ENCODE results near the gene SMIM1.
A peak's percentile ranks its signal among the peaks of the same experiment; 100 is the strongest.

SMIM1 gene

GRCh38 chr1:3763351-3764125 lies 9.0 kb upstream of the SMIM1 start:
- no peak overlapping the region for H3K14ac ChIP-seq (ENCODE audit: low read length in 2 of 2)
- no peaks in the 10 kb centered on the region for H3K36me3 ChIP-seq (ENCODE audit: control insufficient read depth in 1 of 2, insufficient read depth in 2 of 2, low read depth in 1 of 2, low read length in 2 of 2)
- H2AK5ac ChIP-seq (ENCODE audit: low read length, severe bottlenecking) = no peak overlapping the region
- H3K23ac ChIP-seq (ENCODE audit: low read length in 2 of 2) = no peak overlapping the region
- no peak overlapping the region for H3K9ac ChIP-seq (ENCODE audit: low read length)
- H2BK12ac ChIP-seq (ENCODE audit: low read length in 2 of 2) = no peak overlapping the region
- H2BK5ac ChIP-seq (ENCODE audit: low read depth, low read length, poor library complexity, severe bottlenecking) = no peak overlapping the region
- H2AFZ ChIP-seq (ENCODE audit: low read depth, low read length) = no peak overlapping the region
- H3K79me1 ChIP-seq (replicated peaks; ENCODE audit: low read length, poor library complexity, severe bottlenecking) = no peaks in the 10 kb centered on the region
- H3K9me3 ChIP-seq (ENCODE audit: control insufficient read depth, low read length) = peaks cover 7% of the 10 kb centered on the region
- H3K4ac ChIP-seq (ENCODE audit: low read depth in 1 of 2, low read length in 2 of 2) = no peak overlapping the region
- H3K27me3 ChIP-seq (ENCODE audit: control insufficient read depth in 1 of 2, insufficient read depth in 1 of 2, low read length in 2 of 2) = peaks cover 5 to 59% of the 10 kb centered on the region in 2 experiments
- no peak overlapping the region for H3K18ac ChIP-seq (ENCODE audit: low read depth in 1 of 2, low read length in 2 of 2)
- peak overlapping the region; percentile 18 for H4K91ac ChIP-seq (ENCODE audit: low read length)
- peak overlapping the region; percentile 2 for H2BK15ac ChIP-seq (ENCODE audit: low read depth, poor library complexity, severe bottlenecking)
- no peak overlapping the region for H3K27ac ChIP-seq (ENCODE audit: low read length, poor library complexity, severe bottlenecking)
- H4K8ac ChIP-seq (ENCODE audit: low read length) = no peak overlapping the region
- H3K4me2 ChIP-seq (ENCODE audit: low read length, poor library complexity, severe bottlenecking) = no peak overlapping the region
- no peak overlapping the region for H2BK120ac ChIP-seq (ENCODE audit: low read depth, low read length)
- no peak overlapping the region for H3K4me3 ChIP-seq (ENCODE audit: insufficient read depth in 1 of 2, low read depth in 1 of 2, low read length in 2 of 2)
- no peaks in the 10 kb centered on the region for H3K4me1 ChIP-seq (ENCODE audit: control insufficient read depth, insufficient read depth, low read depth, low read length)
- WGBS = 91% methylated on average over 31 of the region's 31 CpGs
- DNase-seq = no peak

GRCh38 chr1:3767328-3767925 lies 5.1 kb upstream of the SMIM1 start:
- Histone ChIP-seq H2BK15ac (ENCODE audit: low read depth, poor library complexity, severe bottlenecking) (no peak overlapping the region), H3K9me3 (ENCODE audit: control insufficient read depth, low read length) (no peaks in the 10 kb centered on the region), H3K9ac (ENCODE audit: low read length) (no peak overlapping the region), H3K27ac (ENCODE audit: low read length, poor library complexity, severe bottlenecking) (no peak overlapping the region), H3K4me2 (ENCODE audit: low read length, poor library complexity, severe bottlenecking) (no peak overlapping the region), H3K4ac (ENCODE audit: low read depth in 1 of 2, low read length in 2 of 2) (no peak overlapping the region), H4K8ac (ENCODE audit: low read length) (no peak overlapping the region), H2BK12ac (ENCODE audit: low read length in 2 of 2) (no peak overlapping the region), H2AFZ (ENCODE audit: low read depth, low read length) (no peak overlapping the region), H2BK5ac (ENCODE audit: low read depth, low read length, poor library complexity, severe bottlenecking) (no peak overlapping the region), H3K18ac (ENCODE audit: low read depth in 1 of 2, low read length in 2 of 2) (no peak overlapping the region), H3K4me1 (ENCODE audit: control insufficient read depth, insufficient read depth, low read depth, low read length) (peaks cover 13% of the 10 kb centered on the region), H3K4me3 (ENCODE audit: insufficient read depth in 1 of 2, low read depth in 1 of 2, low read length in 2 of 2) (no peak overlapping the region), H3K79me1 (replicated peaks; ENCODE audit: low read length, poor library complexity, severe bottlenecking) (no peaks in the 10 kb centered on the region), H3K27me3 (ENCODE audit: control insufficient read depth in 1 of 2, insufficient read depth in 1 of 2, low read length in 2 of 2) (peaks cover 8 to 75% of the 10 kb centered on the region in 2 experiments), H3K36me3 (ENCODE audit: control insufficient read depth in 1 of 2, insufficient read depth in 2 of 2, low read depth in 1 of 2, low read length in 2 of 2) (no peaks in the 10 kb centered on the region), H2AK5ac (ENCODE audit: low read length, severe bottlenecking) (no peak overlapping the region), H3K23ac (ENCODE audit: low read length in 2 of 2) (no peak overlapping the region), H2BK120ac (ENCODE audit: low read depth, low read length) (no peak overlapping the region), H4K91ac (ENCODE audit: low read length) (peak overlapping the region; percentile 28), H3K14ac (ENCODE audit: low read length in 2 of 2) (no peak overlapping the region)
- no peak for DNase-seq
- 95% methylated on average over 17 of the region's 17 CpGs for WGBS

DNA sequence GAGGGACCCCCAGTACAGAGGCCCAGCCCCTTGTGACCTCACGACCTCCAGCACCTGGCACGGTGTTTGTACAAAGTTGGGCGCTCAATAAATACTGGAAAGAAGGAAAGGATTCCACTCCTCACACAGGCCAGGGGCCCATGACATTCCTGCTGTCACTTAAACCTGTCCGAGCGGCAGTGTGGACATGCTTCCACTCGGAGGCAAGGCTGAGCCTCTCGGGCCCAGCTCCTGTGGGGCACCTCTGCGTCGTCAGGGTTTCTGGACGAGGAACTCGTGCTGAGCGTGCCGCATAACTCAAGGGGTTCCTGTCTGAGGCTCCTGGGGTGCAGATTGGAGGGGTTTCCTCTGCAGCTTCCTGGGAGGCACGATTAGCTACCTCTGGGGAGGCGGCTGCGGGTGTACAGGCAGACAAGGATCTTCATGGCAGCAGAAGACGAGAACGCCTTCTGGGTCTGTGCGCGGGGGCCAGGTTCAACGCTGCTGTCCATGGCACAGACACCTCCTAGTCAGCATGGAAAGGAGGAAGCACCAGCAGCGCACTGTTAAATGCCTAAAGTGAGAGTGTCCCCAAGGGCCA lies 3.6 kb upstream of the SMIM1 start:
- H3K23ac ChIP-seq (ENCODE audit: low read length in 2 of 2) = no peak overlapping the region
- H4K91ac ChIP-seq (ENCODE audit: low read length) = no peak overlapping the region
- H3K27me3 ChIP-seq (ENCODE audit: control insufficient read depth in 1 of 2, insufficient read depth in 1 of 2, low read length in 2 of 2) = peaks cover 8 to 62% of the 10 kb centered on the region in 2 experiments
- no peak overlapping the region for H2AK5ac ChIP-seq (ENCODE audit: low read length, severe bottlenecking)
- no peak overlapping the region for H2BK5ac ChIP-seq (ENCODE audit: low read depth, low read length, poor library complexity, severe bottlenecking)
- H3K36me3 ChIP-seq (ENCODE audit: control insufficient read depth in 1 of 2, insufficient read depth in 2 of 2, low read depth in 1 of 2, low read length in 2 of 2) = no peaks in the 10 kb centered on the region
- no peak overlapping the region for H2AFZ ChIP-seq (ENCODE audit: low read depth, low read length)
- no peak overlapping the region for H2BK12ac ChIP-seq (ENCODE audit: low read length in 2 of 2)
- H3K4me2 ChIP-seq (ENCODE audit: low read length, poor library complexity, severe bottlenecking) = no peak overlapping the region
- no peak overlapping the region for H2BK120ac ChIP-seq (ENCODE audit: low read depth, low read length)
- H3K9ac ChIP-seq (ENCODE audit: low read length) = no peak overlapping the region
- no peak overlapping the region for H3K27ac ChIP-seq (ENCODE audit: low read length, poor library complexity, severe bottlenecking)
- H3K4me3 ChIP-seq (ENCODE audit: insufficient read depth in 1 of 2, low read depth in 1 of 2, low read length in 2 of 2) = no peak overlapping the region
- H3K4me1 ChIP-seq (ENCODE audit: control insufficient read depth, insufficient read depth, low read depth, low read length) = peaks cover 26% of the 10 kb centered on the region
- 93% methylated on average over 22 of the region's 22 CpGs for WGBS
- no peak overlapping the region for H4K8ac ChIP-seq (ENCODE audit: low read length)
- no peak overlapping the region for H3K14ac ChIP-seq (ENCODE audit: low read length in 2 of 2)
- no peak for DNase-seq
- no peaks in the 10 kb centered on the region for H3K79me1 ChIP-seq (replicated peaks; ENCODE audit: low read length, poor library complexity, severe bottlenecking)
- no peak overlapping the region for H3K4ac ChIP-seq (ENCODE audit: low read depth in 1 of 2, low read length in 2 of 2)
- no peak overlapping the region for H2BK15ac ChIP-seq (ENCODE audit: low read depth, poor library complexity, severe bottlenecking)
- no peaks in the 10 kb centered on the region for H3K9me3 ChIP-seq (ENCODE audit: control insufficient read depth, low read length)
- H3K18ac ChIP-seq (ENCODE audit: low read depth in 1 of 2, low read length in 2 of 2) = no peak overlapping the region

- Histone ChIP-seq H3K9me3 (ENCODE audit: control insufficient read depth, low read length) (no peaks in the 10 kb centered on the region), H3K4me1 (ENCODE audit: control insufficient read depth, insufficient read depth, low read depth, low read length) (peaks cover 39% of the 10 kb centered on the region), H3K27me3 (ENCODE audit: control insufficient read depth in 1 of 2, insufficient read depth in 1 of 2, low read length in 2 of 2) (peaks cover 8 to 55% of the 10 kb centered on the region in 2 experiments), H3K18ac (ENCODE audit: low read depth in 1 of 2, low read length in 2 of 2) (no peak overlapping the region), H2AFZ (ENCODE audit: low read depth, low read length) (no peak overlapping the region), H2BK5ac (ENCODE audit: low read depth, low read length, poor library complexity, severe bottlenecking) (no peak overlapping the region), H3K14ac (ENCODE audit: low read length in 2 of 2) (no peak overlapping the region), H2BK15ac (ENCODE audit: low read depth, poor library complexity, severe bottlenecking) (no peak overlapping the region), H3K9ac (ENCODE audit: low read length) (no peak overlapping the region), H2AK5ac (ENCODE audit: low read length, severe bottlenecking) (no peak overlapping the region), H3K23ac (ENCODE audit: low read length in 2 of 2) (peak overlapping the region in 1 of 2 experiments; percentile 75), H2BK120ac (ENCODE audit: low read depth, low read length) (no peak overlapping the region), H3K4me2 (ENCODE audit: low read length, poor library complexity, severe bottlenecking) (no peak overlapping the region), H2BK12ac (ENCODE audit: low read length in 2 of 2) (no peak overlapping the region), H3K4me3 (ENCODE audit: insufficient read depth in 1 of 2, low read depth in 1 of 2, low read length in 2 of 2) (no peak overlapping the region), H3K36me3 (ENCODE audit: control insufficient read depth in 1 of 2, insufficient read depth in 2 of 2, low read depth in 1 of 2, low read length in 2 of 2) (no peaks in the 10 kb centered on the region), H4K91ac (ENCODE audit: low read length) (peak overlapping the region; percentile 3), H3K4ac (ENCODE audit: low read depth in 1 of 2, low read length in 2 of 2) (no peak overlapping the region), H3K27ac (ENCODE audit: low read length, poor library complexity, severe bottlenecking) (no peak overlapping the region), H3K79me1 (replicated peaks; ENCODE audit: low read length, poor library complexity, severe bottlenecking) (no peaks in the 10 kb centered on the region), H4K8ac (ENCODE audit: low read length) (no peak overlapping the region)
- WGBS = 85% methylated on average over 11 of the region's 16 CpGs
- DNase-seq = no peak
Measured at GRCh38 chr1:3770047-3770765, 2.3 kb upstream of the SMIM1 start.

Data from mesenchymal stem cell (in vitro differentiated cells and primary cell).